Mesenchymal stem cell (in vitro differentiated cells and primary cell): ENCODE measurements around the gene KCNK15. TPM values are rescaled to one million over a fixed set of nuclear protein-coding genes. Genes with fewer than 3 reads are reported as not detected.
"Not testable (repeated sequence)": the region's sequence is repeated elsewhere in the genome, so short reads cannot be mapped to it uniquely, and the experiment has no call there.

Experiments used
- DNase-seq: peaks from one replicate; pipeline ENCODE4 v3.0.0-alpha.2; 2013
- H2AFZ ChIP-seq: one replicate; pipeline ENCODE4 v1.6.1; 2013; ENCODE audit warnings: low read depth, mild to moderate bottlenecking, control low read depth, inconsistent platforms, low read length, moderate library complexity
- H2AK5ac ChIP-seq: 2 replicates; pipeline ENCODE4 v1.6.1; 2013; ENCODE audit warnings: low read length, moderate library complexity, mild to moderate bottlenecking, inconsistent platforms; ENCODE audit not compliant: severe bottlenecking
- H2BK120ac ChIP-seq: one replicate; pipeline ENCODE4 v1.6.1; 2013; ENCODE audit warnings: low read depth, mild to moderate bottlenecking, inconsistent platforms, low read length, moderate library complexity
- H2BK12ac ChIP-seq, 2 experiments: one replicate each; pipeline ENCODE4 v1.6.1; 2013; ENCODE audit warnings: inconsistent platforms in 2 of 2, low read length in 2 of 2, mild to moderate bottlenecking in 2 of 2, moderate library complexity in 2 of 2, control low read depth in 1 of 2
- H2BK15ac ChIP-seq: one replicate; pipeline ENCODE4 v1.6.1; 2013; ENCODE audit warnings: mild to moderate bottlenecking, low read depth, inconsistent platforms; ENCODE audit not compliant: poor library complexity, severe bottlenecking
- H2BK5ac ChIP-seq: 2 replicates; pipeline ENCODE4 v1.6.1; 2013; ENCODE audit warnings: low read depth, mild to moderate bottlenecking, low read length, control low read depth, inconsistent platforms; ENCODE audit not compliant: poor library complexity, severe bottlenecking
- H3K14ac ChIP-seq, 2 experiments: one replicate each; pipeline ENCODE4 v1.6.1; 2013; ENCODE audit warnings: inconsistent platforms in 2 of 2, low read length in 2 of 2, control low read depth in 1 of 2, mild to moderate bottlenecking in 1 of 2, moderate library complexity in 1 of 2
- H3K18ac ChIP-seq, 2 experiments: one replicate each; pipeline ENCODE4 v1.6.1; 2013; ENCODE audit warnings: inconsistent platforms in 2 of 2, low read length in 2 of 2, control low read depth in 1 of 2, low read depth in 1 of 2, mild to moderate bottlenecking in 1 of 2
- H3K23ac ChIP-seq, 2 experiments: one replicate each; pipeline ENCODE4 v1.6.1; 2013; ENCODE audit warnings: inconsistent platforms in 2 of 2, low read length in 2 of 2, mild to moderate bottlenecking in 2 of 2, moderate library complexity in 2 of 2, control low read depth in 1 of 2
- H3K27ac ChIP-seq: 2 replicates; pipeline ENCODE4 v1.5.1; 2013; ENCODE audit warnings: mild to moderate bottlenecking, moderate library complexity, low read length, control low read depth, inconsistent platforms; ENCODE audit not compliant: poor library complexity, severe bottlenecking
- H3K27me3 ChIP-seq, 2 experiments: 2 replicates each; pipeline versions ENCODE4 v1.6.1 to v1.7.0; 2013; ENCODE audit warnings: low read length in 2 of 2, mild to moderate bottlenecking in 2 of 2, moderate library complexity in 2 of 2, control low read depth in 1 of 2, inconsistent platforms in 1 of 2; ENCODE audit not compliant: control insufficient read depth in 1 of 2, insufficient read depth in 1 of 2
- H3K36me3 ChIP-seq, 2 experiments: 2 replicates each; pipeline versions ENCODE4 v1.6.1 to v1.7.0; 2013; ENCODE audit warnings: low read length in 2 of 2, control low read depth in 1 of 2, inconsistent platforms in 1 of 2, low read depth in 1 of 2, mild to moderate bottlenecking in 1 of 2; ENCODE audit not compliant: insufficient read depth in 2 of 2, control insufficient read depth in 1 of 2
- H3K4ac ChIP-seq, 2 experiments: one replicate each; pipeline ENCODE4 v1.6.1; 2013; ENCODE audit warnings: inconsistent platforms in 2 of 2, low read length in 2 of 2, mild to moderate bottlenecking in 2 of 2, moderate library complexity in 2 of 2, control low read depth in 1 of 2, low read depth in 1 of 2
- H3K4me1 ChIP-seq: 2 replicates; pipeline ENCODE4 v1.6.1; 2013; ENCODE audit warnings: low read depth, low read length, control low read depth; ENCODE audit not compliant: control insufficient read depth, insufficient read depth
- H3K4me2 ChIP-seq: 2 replicates; pipeline ENCODE4 v1.6.1; 2013; ENCODE audit warnings: low read length, mild to moderate bottlenecking, inconsistent platforms; ENCODE audit not compliant: poor library complexity, severe bottlenecking
- H3K4me3 ChIP-seq, 2 experiments: 2 replicates each; pipeline versions ENCODE4 v1.5.1 to v1.7.0; 2013; ENCODE audit warnings: low read length in 2 of 2, mild to moderate bottlenecking in 2 of 2, control low read depth in 1 of 2, low read depth in 1 of 2; ENCODE audit not compliant: insufficient read depth in 1 of 2
- H3K79me1 ChIP-seq: replicated peaks from 2 replicates; pipeline ENCODE4 v1.6.1; 2013; ENCODE audit warnings: mild to moderate bottlenecking, control low read depth, low read length, inconsistent platforms; ENCODE audit not compliant: poor library complexity, severe bottlenecking
- H3K9ac ChIP-seq: 2 replicates; pipeline ENCODE4 v1.7.0; 2013; ENCODE audit warnings: mild to moderate bottlenecking, low read length, moderate library complexity
- H3K9me3 ChIP-seq: 2 replicates; pipeline ENCODE4 v1.7.0; 2013; ENCODE audit warnings: mild to moderate bottlenecking, low read length; ENCODE audit not compliant: control insufficient read depth
- H4K8ac ChIP-seq: one replicate; pipeline ENCODE4 v1.6.1; 2013; ENCODE audit warnings: inconsistent platforms, mild to moderate bottlenecking, low read length, moderate library complexity
- H4K91ac ChIP-seq: one replicate; pipeline ENCODE4 v1.6.1; 2013; ENCODE audit warnings: mild to moderate bottlenecking, low read length, inconsistent platforms
- WGBS: methylation state at CpG from one replicate; pipeline ENCODE4 v1.1.7; 2013; ENCODE audit warnings: mixed read lengths; 5-methylcytosine and 5-hydroxymethylcytosine counted together
- polyA plus RNA-seq, 2 experiments: library from polyadenylated mRNA; stranded (reverse); fragments of 200-250 nt; gene quantifications; one replicate each; pipeline ENCODE4 v1.2.3, GENCODE V29; 2013

KCNK15 gene
- polyA plus RNA-seq (2013, experiment 1 of 2) = not detected
- polyA plus RNA-seq (2013, experiment 2 of 2) = not detected

DNA sequence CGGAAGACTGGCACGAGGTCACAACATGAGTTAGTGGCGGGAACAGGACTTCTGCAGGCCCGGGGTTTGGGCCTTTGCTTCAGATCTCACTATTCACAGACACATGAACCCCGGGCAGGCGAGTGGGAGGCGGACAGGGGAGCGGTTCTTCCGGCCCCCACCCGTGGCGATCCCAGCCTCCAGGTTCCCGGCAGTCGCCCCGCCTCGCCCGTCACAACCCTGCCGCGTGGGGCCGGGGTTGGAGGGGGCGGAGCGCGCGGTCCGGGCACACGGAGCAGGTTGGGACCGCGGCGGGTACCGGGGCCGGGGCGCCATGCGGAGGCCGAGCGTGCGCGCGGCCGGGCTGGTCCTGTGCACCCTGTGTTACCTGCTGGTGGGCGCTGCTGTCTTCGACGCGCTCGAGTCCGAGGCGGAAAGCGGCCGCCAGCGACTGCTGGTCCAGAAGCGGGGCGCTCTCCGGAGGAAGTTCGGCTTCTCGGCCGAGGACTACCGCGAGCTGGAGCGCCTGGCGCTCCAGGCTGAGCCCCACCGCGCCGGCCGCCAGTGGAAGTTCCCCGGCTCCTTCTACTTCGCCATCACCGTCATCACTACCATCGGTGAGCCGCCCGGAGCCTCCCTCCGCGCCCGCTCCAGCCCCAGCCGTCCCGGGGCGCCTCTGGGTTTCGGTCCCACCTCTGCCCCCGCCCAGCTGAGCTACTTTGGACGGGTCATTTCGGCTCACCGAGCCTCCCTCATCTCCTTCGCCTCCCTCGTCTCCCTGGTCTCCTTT, at the start of gene KCNK15:
TSS of gene KCNK15 (plus strand) at position 268 of the 769 bp plus-strand sequence. CDS start at position 314, 46 bp downstream.
- Histone ChIP-seq H2BK15ac (no peak within 1 kb of the TSS), H2AFZ (peak within 1 kb of the TSS; percentile 47), H2BK120ac (no peak within 1 kb of the TSS), H2BK5ac (no peak within 1 kb of the TSS), H3K14ac (no peak within 1 kb of the TSS), H3K27ac (no peak within 1 kb of the TSS), H3K23ac (peak within 1 kb of the TSS in 1 of 2 experiments; percentile 96), H2BK12ac (no peak within 1 kb of the TSS), H3K18ac (peak within 1 kb of the TSS in 1 of 2 experiments; percentile 49), H3K36me3 (peaks cover 0 to 4% of the 10 kb centered on the region in 2 experiments), H3K4ac (no peak within 1 kb of the TSS), H3K4me2 (peak within 1 kb of the TSS; percentile 96), H3K9me3 (no peaks in the 10 kb centered on the region), H4K91ac (no peak within 1 kb of the TSS), H2AK5ac (no peak within 1 kb of the TSS), H3K79me1 (no peaks in the 10 kb centered on the region), H4K8ac (no peak within 1 kb of the TSS), H3K27me3 (peaks cover 12 to 73% of the 10 kb centered on the region in 2 experiments), H3K4me3 (peak within 1 kb of the TSS; percentile 51 to 80), H3K9ac (peak within 1 kb of the TSS; percentile 78), H3K4me1 (peaks cover 19% of the 10 kb centered on the region)
- DNase-seq = peak; percentile 32
- 6% methylated on average over 59 of the region's 81 CpGs for WGBS

DNA sequence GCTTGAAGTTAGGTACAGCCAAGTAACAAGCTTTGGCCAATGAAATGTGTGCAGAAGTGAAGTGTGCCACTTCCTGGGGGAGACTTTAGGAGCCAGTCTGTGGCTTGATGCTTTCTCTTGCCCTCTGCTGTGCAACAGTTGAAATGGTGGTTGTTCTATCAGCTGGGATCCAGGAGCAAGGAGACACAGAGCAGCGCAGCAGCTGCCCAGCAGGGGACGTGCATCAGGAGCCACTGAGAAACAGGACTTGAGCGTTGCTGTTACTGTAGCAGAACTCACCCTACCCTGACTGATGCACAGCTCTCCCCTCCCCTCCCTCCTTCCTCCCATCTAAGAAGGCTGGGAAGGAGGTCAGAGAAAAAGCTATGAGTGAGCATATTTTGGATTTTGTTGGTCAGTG, 49.4 kb upstream of the KCNK15 start:
- Histone ChIP-seq H2BK15ac (peak overlapping the region; percentile 30), H3K36me3 (no peaks in the 10 kb centered on the region), H3K9ac (peak overlapping the region; percentile 73), H4K8ac (peak overlapping the region; percentile 41), H2BK12ac (peak overlapping the region; percentile 60 to 95), H2AK5ac (peak overlapping the region; percentile 77), H3K27me3 (no peaks in the 10 kb centered on the region), H3K14ac (peak overlapping the region in 1 of 2 experiments; percentile 79), H3K4me3 (no peak overlapping the region), H3K4me1 (peaks cover 28% of the 10 kb centered on the region), H2BK120ac (peak overlapping the region; percentile 0), H2AFZ (no peak overlapping the region), H3K4ac (peak overlapping the region; percentile 15 to 71), H3K9me3 (no peaks in the 10 kb centered on the region), H3K27ac (no peak overlapping the region), H3K79me1 (no peaks in the 10 kb centered on the region), H3K4me2 (no peak overlapping the region), H4K91ac (peak overlapping the region; percentile 15), H3K18ac (peak overlapping the region; percentile 23 to 88), H2BK5ac (no peak overlapping the region), H3K23ac (no peak overlapping the region)
- no peak for DNase-seq
- 100% methylated on average over 1 of the region's 3 CpGs for WGBS

- not testable (repeated sequence) for H3K4me3 ChIP-seq, H2AFZ ChIP-seq, H2BK5ac ChIP-seq, H2BK120ac ChIP-seq, H3K14ac ChIP-seq, H3K79me1 ChIP-seq, H4K8ac ChIP-seq, H3K27ac ChIP-seq, H3K36me3 ChIP-seq, H3K4me2 ChIP-seq, H3K27me3 ChIP-seq, H3K4ac ChIP-seq, H3K18ac ChIP-seq, H3K9me3 ChIP-seq, H3K23ac ChIP-seq, DNase-seq, H2BK12ac ChIP-seq
- Histone ChIP-seq H2BK15ac (peak overlapping the region; percentile 56), H2AK5ac (peak overlapping the region; percentile 61), H3K9ac (peak overlapping the region; percentile 51), H4K91ac (peak overlapping the region; percentile 59), H3K4me1 (peaks cover 35% of the 10 kb centered on the region)
- WGBS = 98% methylated on average over 5 of the region's 5 CpGs
These were observed 48.6 kb upstream of the KCNK15 start for GRCh38 chr20:44697041-44697440.

DNA sequence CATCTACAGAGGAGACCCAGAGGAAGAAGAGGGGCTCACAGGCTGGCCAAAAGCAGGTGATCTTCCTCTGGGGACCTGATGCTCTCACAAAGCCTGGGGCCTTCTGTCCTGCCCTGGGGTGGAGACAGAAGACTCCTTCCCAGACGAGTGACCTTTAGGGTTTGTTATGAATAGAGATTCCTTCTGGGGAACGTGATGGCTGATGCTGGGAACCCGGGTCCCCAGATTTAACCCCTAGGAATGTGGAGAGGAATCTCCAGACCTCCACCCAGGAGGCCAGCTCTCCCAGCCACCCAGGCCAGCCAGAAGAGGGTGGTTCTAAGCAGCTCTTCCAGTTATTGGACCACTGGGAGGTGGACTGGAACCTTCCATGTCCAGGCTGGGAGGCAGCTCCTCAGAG, 47.3 kb upstream of the KCNK15 start:
- Histone ChIP-seq H3K27me3 (no peaks in the 10 kb centered on the region), H3K4me3 (no peak overlapping the region), H4K91ac (no peak overlapping the region), H3K36me3 (no peaks in the 10 kb centered on the region), H2AK5ac (peak overlapping the region; percentile 33), H3K4ac (no peak overlapping the region), H3K4me2 (no peak overlapping the region), H3K79me1 (no peaks in the 10 kb centered on the region), H3K23ac (no peak overlapping the region), H3K9me3 (no peaks in the 10 kb centered on the region), H2AFZ (no peak overlapping the region), H2BK15ac (peak overlapping the region; percentile 33), H3K9ac (no peak overlapping the region), H4K8ac (no peak overlapping the region), H2BK12ac (peak overlapping the region in 1 of 2 experiments; percentile 86), H3K14ac (no peak overlapping the region), H3K4me1 (peaks cover 41% of the 10 kb centered on the region), H2BK120ac (no peak overlapping the region), H3K27ac (no peak overlapping the region), H3K18ac (peak overlapping the region in 1 of 2 experiments; percentile 19), H2BK5ac (no peak overlapping the region)
- no peak for DNase-seq
- 67% methylated on average over 3 of the region's 3 CpGs for WGBS
